Central memory CD8-positive, alpha-beta T cell (primary cell): ENCODE data around the gene ROCK2.

Experiments used
- ATAC-seq: fragments of 150-1000 bp; cut with Tn5 transposase; replicated peaks from 2 replicates; pipeline ENCODE4 v1.10.0; 2022; ENCODE audit warnings: mild to moderate bottlenecking, moderate FRiP score, moderate number of reproducible peaks; ENCODE audit not compliant: poor library complexity, severe bottlenecking; ENCODE audit errors: extremely low read depth
- DNase-seq, 2 donors: peaks; one replicate each; pipeline ENCODE4 v3.0.0; 2021; ENCODE audit warnings: low spot score in 2 of 2
- H3K27ac Mint-ChIP-seq: one replicate; pipeline ENCODE4 v1.8.0; 2022; ENCODE audit warnings: low read depth, mild to moderate bottlenecking, moderate library complexity, mixed read lengths
- H3K27me3 Mint-ChIP-seq: one replicate; pipeline ENCODE4 v1.8.0; 2022; ENCODE audit warnings: mixed read lengths
- H3K36me3 Mint-ChIP-seq: one replicate; pipeline ENCODE4 v1.8.0; 2022; ENCODE audit warnings: mild to moderate bottlenecking, moderate library complexity, mixed read lengths; ENCODE audit not compliant: insufficient read depth
- H3K4me1 Mint-ChIP-seq: one replicate; pipeline ENCODE4 v1.8.0; 2022; ENCODE audit warnings: mixed read lengths
- H3K4me3 Mint-ChIP-seq: one replicate; pipeline ENCODE4 v1.8.0; 2022; ENCODE audit warnings: mild to moderate bottlenecking, moderate library complexity, mixed read lengths
- H3K9me3 Mint-ChIP-seq: one replicate; pipeline ENCODE4 v1.8.0; 2022; ENCODE audit warnings: mixed read lengths

The ROCK2 gene

DNA sequence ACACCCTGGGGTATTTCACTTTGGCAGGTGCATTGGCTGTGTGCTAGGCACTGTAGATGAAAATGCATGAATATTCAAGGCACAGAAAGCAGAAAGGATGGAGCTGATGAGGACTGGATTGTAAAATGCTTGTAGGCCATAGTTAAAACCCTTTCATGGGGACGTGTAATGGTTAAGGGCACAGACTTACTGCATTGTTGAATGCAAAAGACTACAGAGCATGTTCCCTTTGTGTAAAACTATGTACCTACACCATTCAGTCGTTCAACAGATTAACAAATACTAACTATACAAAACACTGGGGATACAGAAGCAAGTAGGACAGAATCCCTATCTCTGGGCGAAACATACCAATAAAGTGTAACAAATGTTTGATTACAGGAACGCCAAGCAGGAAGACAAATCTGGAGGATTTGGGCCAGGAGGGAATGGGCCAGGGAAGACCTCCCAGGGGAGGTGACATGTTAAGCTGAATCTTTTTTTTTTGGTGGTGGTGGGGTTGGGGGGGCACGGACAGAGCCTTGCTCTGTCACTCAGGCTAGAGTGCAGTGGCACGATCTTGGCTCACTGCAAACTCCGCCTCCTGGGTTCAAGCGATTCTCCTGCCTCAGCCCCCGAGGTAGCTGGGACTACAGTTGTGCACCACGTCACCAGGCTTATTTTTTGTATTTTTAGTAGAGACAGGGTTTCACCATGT is 19.6 kb upstream of the ROCK2 start:
- no peaks in the 10 kb centered on the region for H3K9me3 Mint-ChIP-seq
- no peaks in the 10 kb centered on the region for H3K36me3 Mint-ChIP-seq

DNA sequence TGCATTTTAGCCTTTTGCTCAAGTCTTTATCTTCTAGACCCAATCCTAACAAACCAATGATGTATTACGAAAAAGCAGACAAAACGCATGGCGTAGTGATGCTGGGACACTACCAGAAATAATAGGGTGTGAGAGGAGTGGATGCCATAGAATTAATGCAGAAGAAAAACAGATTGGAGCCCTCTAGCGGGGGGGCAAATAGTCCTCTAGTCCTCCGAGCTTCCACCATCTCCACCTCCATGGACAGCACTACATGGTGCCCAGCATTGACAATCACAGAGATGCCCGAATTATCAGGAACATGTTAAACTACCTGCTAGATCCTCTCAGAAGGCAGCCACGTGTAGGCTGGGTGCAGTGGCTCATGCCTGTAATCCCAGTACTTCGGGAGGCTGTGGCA is 15.4 kb upstream of the ROCK2 start:
- ATAC-seq, result no peak
- Mint-ChIP-seq H3K27me3 (peaks cover 20% of the 10 kb centered on the region), H3K36me3 (no peaks in the 10 kb centered on the region), H3K9me3 (no peaks in the 10 kb centered on the region), H3K4me1 (no peaks in the 10 kb centered on the region), H3K4me3 (no peak overlapping the region), H3K27ac (no peak overlapping the region)
- DNase-seq, result no peak

More for the DNA sequence above, 19.6 kb upstream of the ROCK2 start:
- DNase-seq (no peak), ATAC-seq (no peak)
- Mint-ChIP-seq H3K27me3 (peaks cover 20% of the 10 kb centered on the region), H3K4me1 (no peaks in the 10 kb centered on the region), H3K4me3 (no peak overlapping the region), H3K27ac (no peak overlapping the region)

DNA sequence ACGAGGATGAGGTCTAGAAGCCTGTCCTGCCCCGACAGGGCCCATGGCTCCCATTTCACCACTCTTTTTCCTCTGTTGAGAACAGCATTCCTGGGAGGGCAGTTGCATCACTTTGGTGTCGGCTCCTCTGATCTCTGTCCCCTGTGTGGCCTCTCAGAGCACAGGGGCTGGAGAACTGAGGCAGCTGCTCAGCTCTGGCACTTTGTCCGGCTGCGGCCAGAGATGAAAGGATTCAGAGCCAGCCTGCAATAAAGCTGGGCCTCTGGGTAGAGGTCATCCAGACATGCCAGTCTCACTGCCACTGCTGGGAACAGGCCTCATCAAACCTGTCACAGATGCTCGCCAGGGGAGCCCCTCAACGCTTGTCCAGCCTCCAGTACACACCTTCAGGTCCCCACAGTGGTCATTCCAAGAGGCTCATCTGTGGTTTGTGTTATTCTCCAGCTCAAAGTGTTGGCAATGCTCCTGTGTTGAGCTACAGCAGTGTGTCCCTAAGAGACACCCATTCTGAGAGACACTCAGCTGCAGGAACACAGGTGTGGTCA is 13.1 kb upstream of the ROCK2 start:
- ATAC-seq, result no peak

DNA sequence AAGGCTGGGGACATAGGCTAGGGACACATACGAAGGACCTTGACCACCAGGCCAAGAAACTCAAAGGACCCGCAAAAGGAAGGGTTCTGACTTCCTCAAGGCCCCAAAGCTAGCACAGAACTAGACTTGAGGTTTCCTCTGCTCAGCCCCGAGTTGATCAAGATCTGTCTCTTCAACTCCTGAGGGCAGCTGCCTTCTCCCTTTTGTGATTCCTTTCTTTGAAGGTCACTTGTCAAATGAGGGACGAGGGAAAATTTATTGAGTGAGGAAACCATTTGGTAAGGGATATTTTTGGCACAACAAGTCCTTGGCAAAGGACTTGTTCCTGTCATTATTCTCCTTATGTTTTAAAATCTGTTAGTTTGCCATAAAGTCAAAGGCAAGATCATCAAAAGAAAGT is 12.3 kb upstream of the ROCK2 start:
- no peaks in the 10 kb centered on the region for H3K4me1 Mint-ChIP-seq
- H3K27ac Mint-ChIP-seq, result no peak overlapping the region
- no peaks in the 10 kb centered on the region for H3K27me3 Mint-ChIP-seq
- H3K9me3 Mint-ChIP-seq, result no peaks in the 10 kb centered on the region
- DNase-seq (no peak), ATAC-seq (no peak)
- H3K4me3 Mint-ChIP-seq, result no peak overlapping the region
- no peaks in the 10 kb centered on the region for H3K36me3 Mint-ChIP-seq

More for the DNA sequence above, 13.1 kb upstream of the ROCK2 start:
- Mint-ChIP-seq H3K4me3 (no peak overlapping the region), H3K27me3 (peaks cover under 1% of the 10 kb centered on the region), H3K36me3 (no peaks in the 10 kb centered on the region), H3K27ac (no peak overlapping the region), H3K4me1 (no peaks in the 10 kb centered on the region), H3K9me3 (no peaks in the 10 kb centered on the region)
- DNase-seq, result no peak

DNA sequence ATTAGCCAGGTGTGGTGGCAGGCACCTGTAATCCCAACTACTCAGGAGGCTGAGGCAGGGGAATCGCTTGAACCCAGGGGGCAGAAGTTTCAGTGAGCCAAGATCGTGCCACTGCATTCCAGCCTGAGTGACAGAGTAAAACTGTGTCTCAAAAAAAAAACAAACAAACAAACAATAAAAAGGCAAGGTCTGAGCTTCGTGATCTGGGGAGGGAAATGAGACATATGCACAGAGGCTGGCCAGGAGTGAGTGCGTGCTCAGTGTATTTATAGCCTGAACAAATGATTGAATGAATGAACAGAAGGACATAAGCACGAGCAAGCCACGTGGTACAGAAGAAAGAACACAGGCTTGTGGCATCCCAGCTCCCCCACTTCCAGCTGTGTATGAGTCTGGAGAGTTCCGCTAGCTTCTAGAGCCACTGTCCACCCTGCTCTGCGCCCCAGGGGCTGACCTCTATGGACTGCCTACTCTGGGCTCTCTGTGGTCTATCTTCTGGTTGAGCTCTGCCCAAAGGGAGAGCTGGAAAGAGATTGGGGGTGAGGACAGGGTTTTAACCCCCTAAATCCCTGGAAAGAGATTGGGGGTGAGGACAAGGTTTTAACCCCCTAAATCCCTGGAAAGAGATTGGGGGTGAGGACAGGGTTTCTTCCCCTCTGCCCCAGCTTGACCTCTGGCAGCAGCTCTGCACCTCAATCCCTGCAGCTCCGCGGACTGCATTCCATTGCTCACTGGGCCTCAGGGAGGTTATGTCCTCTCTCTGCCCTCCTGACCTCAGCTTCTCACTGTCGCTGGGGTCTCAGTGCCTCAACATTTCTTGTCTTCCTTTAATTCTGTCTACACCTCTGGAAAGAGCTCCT is 11.0 kb upstream of the ROCK2 start:
- Mint-ChIP-seq H3K4me1 (no peaks in the 10 kb centered on the region), H3K4me3 (no peak overlapping the region), H3K27ac (no peak overlapping the region), H3K9me3 (no peaks in the 10 kb centered on the region), H3K36me3 (no peaks in the 10 kb centered on the region), H3K27me3 (no peaks in the 10 kb centered on the region)
- no peak for ATAC-seq
- no peak for DNase-seq

DNA sequence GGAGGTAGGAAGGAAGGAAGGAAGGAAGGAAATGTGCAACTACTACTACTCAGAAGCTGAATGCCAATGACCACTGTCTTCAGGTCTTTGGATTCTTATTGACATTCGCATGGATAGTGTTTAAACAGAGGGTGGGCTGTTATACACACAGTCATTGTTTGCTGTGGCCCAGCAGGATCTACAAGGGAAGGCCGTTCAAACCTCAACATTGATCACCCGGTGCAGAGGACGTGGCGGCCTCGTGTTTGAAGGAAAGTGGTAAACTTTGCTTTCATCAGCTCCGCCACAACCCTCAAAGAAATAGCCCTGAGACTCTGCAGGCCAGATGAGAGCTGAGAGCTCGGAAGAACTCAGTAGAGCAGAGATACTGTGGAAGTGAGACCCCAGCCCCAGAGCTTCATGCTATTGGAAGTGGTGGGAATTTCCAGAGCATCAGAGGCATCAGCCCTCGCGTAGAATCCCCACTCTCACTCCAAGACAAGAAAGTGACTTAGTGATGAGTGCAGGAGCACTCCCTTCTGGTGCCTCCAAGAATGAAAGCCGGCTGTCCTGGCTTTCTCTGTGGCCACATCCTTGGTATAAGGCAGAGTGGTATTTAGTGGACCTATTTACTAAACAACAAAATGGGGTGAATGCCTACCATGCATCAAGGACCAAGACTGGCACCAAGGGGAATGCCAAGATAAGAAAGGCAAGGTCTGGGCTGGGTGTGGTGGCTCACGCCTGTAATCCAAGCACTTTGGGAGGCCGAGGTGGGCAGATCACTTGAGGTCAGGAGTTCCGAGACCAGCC is 10.1 kb upstream of the ROCK2 start:
- H3K27ac Mint-ChIP-seq, result no peak overlapping the region
- H3K4me1 Mint-ChIP-seq, result no peaks in the 10 kb centered on the region
- no peak for DNase-seq
- no peaks in the 10 kb centered on the region for H3K9me3 Mint-ChIP-seq
- no peaks in the 10 kb centered on the region for H3K27me3 Mint-ChIP-seq
- H3K4me3 Mint-ChIP-seq, result no peak overlapping the region
- no peaks in the 10 kb centered on the region for H3K36me3 Mint-ChIP-seq
- no peak for ATAC-seq

DNA sequence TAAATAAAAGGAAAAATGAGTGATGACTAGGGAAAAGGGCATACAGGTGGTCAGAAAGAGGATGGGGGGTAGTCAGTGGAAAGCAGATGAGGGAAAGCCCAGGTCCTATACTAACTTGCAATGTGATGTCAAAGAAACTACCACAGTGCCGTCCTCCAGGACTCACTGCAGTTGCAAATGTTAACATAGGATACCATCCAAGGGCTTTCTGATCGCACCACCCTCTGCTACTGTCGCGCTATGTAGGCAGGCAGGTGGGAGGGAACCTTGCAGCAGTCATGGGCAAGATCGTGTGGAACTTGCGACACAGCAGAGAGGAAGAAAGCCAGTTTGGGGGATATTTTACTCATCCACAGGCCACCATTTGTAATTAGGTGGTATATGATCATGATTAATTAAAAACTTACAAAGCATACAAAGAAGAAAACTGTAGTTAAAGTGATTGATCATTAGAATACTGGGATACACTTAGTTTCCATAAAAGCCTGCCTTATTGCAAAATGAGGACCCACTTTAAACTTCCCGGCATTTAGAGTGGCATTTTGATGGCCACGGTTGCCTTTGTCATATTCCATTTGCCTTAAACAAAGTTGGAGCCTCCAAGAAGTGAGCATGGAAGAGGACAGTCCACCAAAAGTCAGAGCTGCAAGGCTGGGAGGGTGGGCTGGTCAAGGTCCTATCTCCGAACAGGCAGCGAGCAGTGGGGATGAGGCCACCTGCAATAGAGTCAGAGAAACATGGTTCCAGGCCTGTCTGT is 8.5 kb upstream of the ROCK2 start:
- Mint-ChIP-seq H3K27me3 (no peaks in the 10 kb centered on the region), H3K4me3 (no peak overlapping the region), H3K27ac (no peak overlapping the region), H3K9me3 (no peaks in the 10 kb centered on the region), H3K4me1 (no peaks in the 10 kb centered on the region), H3K36me3 (no peaks in the 10 kb centered on the region)
- DNase-seq (no peak), ATAC-seq (no peak)

DNA sequence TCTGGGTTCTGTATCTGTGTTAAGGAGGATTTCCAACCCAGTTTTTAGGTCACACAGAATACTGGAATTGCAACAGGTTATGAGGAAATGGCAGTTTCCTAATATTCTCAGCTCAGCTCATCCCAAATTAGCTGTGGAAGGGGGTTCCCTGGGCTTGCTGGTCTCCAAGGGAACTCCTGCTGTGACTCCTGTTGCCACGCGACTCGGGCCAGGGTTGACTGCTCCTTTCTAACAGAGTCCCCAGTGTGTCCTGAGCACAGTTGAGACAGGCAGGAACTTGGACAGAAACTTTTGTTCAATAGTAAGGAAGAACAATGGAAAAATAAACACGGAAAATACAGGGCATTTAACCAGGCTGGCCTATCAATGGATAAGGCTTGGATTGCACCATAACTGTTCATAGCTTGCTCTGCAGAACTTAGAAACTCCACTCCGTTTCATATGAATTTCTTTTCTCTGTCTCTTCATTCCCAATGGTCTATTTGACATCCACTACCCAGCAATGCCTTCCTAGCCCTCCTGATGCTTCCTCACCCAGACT is 3.8 kb upstream of the ROCK2 start:
- no peak for ATAC-seq
- Mint-ChIP-seq H3K27me3 (no peaks in the 10 kb centered on the region), H3K27ac (no peak overlapping the region), H3K36me3 (peaks cover 8% of the 10 kb centered on the region), H3K4me1 (peaks cover 9% of the 10 kb centered on the region), H3K9me3 (no peaks in the 10 kb centered on the region), H3K4me3 (no peak overlapping the region)
- no peak for DNase-seq

DNA sequence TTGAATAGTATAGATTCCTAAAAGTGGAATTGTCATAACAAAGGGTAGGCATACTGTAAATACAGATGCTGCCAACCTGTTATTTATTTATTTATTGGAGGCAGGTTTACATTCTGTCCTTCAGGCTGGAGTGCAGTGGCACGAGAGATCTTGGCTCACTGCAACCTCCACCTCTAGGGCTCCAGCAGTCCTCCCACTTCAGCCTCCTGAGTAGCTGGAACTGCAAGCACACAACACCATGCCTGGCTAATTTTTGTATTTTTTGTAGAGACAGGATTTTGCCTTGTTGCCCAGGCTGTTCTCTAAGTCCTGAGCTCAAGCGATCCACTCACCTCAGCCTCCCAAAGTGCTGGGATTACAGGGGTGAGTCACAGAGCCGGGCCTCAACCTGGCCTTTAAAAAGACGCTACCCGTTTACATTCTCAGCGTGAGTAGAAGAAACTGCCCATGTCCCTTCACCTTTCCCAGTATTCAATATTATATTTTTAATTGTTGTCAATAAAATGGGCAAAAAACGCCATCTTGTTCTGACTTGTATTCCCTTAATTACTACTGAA is 3.0 kb upstream of the ROCK2 start:
- H3K36me3 Mint-ChIP-seq, result peaks cover 10% of the 10 kb centered on the region
- H3K27me3 Mint-ChIP-seq, result no peaks in the 10 kb centered on the region
- H3K4me1 Mint-ChIP-seq, result peaks cover 17% of the 10 kb centered on the region
- H3K27ac Mint-ChIP-seq, result no peak overlapping the region
- no peaks in the 10 kb centered on the region for H3K9me3 Mint-ChIP-seq
- DNase-seq (no peak), ATAC-seq (no peak)
- no peak overlapping the region for H3K4me3 Mint-ChIP-seq

DNA sequence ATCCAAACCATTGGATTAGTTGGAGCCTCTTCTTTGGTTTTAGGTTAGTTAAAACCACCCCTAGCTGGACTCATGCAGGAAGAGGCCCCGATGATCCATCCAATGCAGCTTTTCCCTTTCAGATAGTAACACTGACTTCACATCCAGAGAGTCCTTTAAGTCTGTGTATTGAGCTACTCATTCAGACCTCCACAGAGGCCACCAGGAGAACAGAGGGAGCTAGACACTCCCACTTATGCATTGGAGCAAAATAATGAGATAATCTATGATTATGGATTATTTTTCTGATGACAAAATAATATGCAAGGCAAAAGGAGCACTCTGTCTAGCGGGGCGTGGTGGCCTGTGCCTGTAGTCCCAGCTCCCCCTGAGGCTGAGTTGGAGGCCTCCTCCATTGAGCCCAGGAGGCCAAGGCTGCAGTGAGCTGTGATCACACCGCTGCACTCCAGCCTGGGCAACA is 1.6 kb upstream of the ROCK2 start:
- Mint-ChIP-seq H3K27me3 (no peaks in the 10 kb centered on the region), H3K4me1 (peaks cover 19% of the 10 kb centered on the region), H3K27ac (no peak overlapping the region), H3K4me3 (no peak overlapping the region), H3K36me3 (peaks cover 10% of the 10 kb centered on the region), H3K9me3 (no peaks in the 10 kb centered on the region)
- ATAC-seq (no peak), DNase-seq (no peak)

DNA sequence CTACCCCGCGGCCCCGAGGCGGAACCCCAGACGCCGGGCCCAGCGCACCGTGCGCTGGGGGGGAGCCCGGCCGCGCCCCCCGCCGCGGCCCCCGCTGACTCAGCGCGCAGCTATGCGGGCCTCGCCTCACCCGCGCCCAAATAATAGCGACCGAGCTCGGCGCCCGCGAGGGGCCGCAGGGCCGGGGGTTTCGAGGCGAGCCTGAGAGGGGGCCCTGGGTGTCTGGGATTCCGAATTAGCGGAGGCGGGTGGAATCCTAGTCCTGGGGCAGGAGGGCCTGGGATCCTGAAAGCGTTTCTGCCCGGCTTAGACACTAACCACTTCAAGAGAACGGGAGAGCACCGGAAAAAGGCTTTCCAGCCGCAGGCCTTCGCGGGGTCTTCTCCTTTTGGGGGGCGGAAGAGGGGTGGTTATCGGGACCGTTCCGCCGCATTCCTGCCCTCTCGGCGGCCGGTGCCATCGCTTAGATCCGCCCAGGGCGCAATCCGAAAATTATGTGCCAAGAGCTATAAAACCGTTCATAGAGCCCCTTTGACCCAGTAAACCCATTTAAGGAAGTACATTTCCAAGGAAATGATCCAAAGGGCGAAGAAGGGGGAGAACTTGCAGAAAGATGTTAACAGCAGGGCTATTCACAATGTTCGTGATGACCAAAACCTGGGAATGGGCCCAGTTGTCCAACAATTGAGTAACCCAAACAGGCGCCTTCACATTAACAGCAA is 681 bp upstream of the ROCK2 start:
- ATAC-seq (peak; percentile 38), DNase-seq (no peak)
- peak overlapping the region; percentile 88 for H3K27ac Mint-ChIP-seq
- peaks cover 10% of the 10 kb centered on the region for H3K36me3 Mint-ChIP-seq
- no peaks in the 10 kb centered on the region for H3K27me3 Mint-ChIP-seq
- peaks cover 20% of the 10 kb centered on the region for H3K4me1 Mint-ChIP-seq
- H3K9me3 Mint-ChIP-seq, result no peaks in the 10 kb centered on the region
- H3K4me3 Mint-ChIP-seq, result peak overlapping the region; percentile 83
